Measurements from ENCODE around the gene KCNK10.

KCNK10 gene

DNA sequence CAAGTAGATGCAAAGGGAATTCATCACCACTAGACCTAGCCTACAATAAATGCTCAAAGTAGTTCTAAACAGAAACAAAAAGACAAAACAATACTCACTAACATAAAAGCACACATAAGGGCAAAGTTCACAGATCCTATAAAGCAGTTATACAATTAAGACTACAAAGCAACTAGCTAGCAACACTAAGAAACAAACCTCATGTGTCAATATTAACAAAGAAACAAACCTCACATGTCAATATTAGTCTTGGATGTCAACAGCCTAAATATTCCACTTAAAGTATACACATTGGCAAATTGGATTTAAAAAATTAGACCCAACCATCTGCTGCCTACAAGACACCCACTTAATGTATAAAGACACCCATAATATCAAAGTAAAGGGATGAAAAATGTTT is 152.7 kb downstream of the KCNK10 start:
- no peak for DNase-seq

DNA sequence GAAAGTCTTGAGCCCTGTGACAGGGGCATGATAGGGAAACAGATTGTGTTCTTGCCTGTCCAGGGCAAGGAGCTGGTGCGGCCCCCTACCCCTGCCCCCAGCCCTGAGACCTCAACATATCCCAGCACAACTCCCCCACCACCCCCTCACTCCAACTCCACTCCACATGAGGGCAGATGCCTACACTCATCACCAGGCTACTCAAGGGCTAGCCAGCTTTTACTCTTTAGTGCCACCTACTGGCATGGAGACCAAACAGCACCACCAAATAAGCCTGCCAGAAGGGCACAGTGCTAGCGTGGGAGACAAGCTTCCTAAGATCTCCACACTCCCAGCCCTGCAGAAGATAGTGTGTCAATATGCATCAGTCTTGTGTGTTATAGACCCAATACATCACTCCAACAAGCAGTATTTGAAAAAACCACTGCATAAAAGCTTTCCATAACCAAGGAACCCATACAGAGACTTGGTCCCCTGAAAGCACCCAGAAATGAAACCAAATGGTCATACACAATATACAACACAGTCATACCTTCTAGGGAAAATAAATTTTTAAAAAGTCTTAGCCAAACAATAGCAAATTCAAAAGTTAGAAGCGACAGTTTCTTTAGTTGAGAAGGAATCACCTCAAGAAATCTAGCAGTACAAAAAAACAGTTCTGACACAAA is 154.4 kb downstream of the KCNK10 start:
- no peak for DNase-seq

DNA sequence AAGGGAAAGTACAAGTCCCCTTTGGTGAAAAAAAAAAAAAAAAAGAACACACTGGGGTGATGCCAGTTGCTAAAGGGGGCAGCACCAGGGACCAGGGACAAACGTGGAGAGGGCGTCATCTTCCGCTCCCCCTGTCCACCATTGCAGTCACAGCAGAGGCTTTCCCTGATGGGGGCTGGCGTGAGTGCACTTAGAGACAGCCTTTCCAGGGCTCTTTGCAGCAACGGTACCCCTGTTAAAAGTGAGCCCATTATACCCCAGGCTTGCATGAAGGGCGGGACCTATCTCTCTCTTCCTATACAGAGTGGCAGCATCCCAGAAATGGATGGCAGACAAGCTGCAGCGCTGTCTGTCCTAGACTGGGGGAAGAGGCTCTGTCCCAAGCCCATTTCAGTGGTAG is 155.0 kb downstream of the KCNK10 start:
- DNase-seq = no peak

DNA sequence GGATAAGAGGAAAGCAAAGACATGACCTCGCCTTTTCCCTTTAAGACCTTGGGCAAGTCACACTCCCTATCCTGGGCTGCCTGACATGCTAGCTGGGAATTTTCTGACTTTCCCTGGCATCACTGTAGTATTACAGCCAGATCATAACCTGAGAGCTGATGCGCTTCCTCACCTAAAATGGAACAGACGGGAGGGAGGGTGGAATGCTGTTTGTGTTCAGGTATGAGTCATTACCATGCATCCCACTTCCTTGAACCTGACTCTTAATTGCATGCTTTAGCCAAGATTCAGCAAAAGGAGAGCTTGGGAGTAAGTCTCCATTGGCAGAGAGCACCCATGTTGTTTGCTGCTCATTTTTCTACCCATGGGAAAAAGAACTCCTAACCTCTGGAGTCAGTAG is 156.5 kb downstream of the KCNK10 start:
- no peak for DNase-seq

DNA sequence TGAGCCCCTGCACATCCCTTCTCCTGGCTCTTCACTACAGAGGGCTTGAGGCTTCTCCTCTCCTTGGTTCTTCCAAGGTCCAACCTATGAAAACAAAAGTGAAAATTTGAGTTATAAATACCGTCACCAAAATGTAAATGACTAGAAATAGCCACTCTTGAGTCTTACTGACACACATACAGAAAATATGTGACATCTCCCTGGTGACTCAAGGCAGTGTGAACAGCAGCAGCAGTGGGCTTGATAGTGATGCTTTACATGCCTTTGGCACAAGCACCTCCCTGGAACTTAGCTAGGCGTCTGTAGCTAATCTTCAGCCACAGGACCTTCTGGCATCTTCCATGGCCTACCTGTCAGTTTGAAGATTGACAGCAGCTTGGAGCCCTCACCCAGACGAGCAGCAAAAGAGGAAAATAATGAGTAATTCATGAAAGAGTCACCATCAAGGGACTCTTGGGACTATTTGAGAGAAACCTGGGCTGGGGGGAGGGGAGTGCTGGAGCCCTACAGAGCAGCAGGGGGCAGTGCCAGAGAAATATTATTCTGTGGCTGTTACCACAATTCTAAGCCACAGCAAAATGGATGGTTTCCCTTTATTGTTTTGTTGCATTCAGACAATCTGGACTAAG is 158.0 kb downstream of the KCNK10 start:
- no peak for DNase-seq

DNA sequence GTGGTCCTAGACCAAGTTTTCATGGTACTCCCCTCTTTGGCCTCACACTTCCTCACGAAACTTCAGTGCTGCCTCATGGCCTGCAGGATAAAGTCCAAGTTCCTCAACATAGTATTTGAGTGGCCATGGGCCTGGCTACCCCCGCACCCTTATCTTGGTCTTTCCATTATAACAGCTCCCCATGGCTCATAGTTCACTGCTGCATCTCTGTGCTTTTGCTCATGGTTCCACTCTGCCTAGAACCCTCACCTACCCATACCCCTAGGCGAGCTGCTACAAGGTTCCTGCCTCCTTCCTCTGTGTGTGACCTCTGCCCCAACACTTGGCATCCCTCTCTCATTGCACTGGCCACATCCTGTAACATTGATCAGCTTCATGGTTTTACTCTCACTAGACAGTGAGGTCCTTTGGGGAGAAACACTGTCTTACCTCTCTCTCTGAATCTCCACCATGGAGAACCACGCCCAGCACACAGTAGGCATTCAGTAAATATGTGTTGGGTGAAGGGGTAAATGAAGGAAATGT is 159.3 kb downstream of the KCNK10 start:
- DNase-seq = no peak

DNA sequence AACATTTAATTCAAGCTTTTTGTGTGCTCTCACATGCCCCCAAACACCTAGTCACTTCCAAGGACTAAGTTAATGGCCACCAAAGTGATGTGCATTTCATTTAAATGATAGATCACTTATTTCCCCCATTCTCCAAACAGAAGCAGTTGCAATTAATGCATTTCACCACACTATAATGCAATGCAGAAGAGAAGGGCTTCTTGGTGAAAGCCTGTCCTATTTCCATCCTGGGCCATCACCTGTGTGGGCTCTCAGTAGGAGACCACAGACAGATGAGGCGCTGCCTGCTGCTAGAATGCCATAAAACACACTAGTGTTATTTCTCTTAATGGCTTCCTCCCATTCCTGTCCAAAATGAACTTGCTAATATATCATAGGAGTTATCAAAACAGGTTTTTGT is 166.9 kb downstream of the KCNK10 start:
- no peak for DNase-seq

DNA sequence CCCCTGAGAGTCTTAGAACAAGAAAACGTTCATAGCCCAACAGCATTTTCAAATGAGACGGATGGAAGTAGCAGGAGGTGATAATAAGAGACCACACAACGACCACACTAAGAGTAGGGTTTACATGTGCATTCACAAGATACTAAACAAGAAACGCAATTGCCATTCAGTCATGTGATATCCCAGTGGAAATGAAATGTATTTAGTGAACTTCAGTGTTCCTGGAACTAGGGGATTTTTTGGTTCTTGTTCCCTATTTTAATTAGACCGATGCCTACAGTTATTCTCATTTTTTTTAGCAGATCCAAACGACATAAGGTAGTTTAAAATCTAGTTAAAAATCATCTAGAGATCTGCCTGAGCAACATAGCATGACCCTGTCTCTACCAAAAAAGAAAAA is 168.1 kb downstream of the KCNK10 start:
- no peak for DNase-seq

DNA sequence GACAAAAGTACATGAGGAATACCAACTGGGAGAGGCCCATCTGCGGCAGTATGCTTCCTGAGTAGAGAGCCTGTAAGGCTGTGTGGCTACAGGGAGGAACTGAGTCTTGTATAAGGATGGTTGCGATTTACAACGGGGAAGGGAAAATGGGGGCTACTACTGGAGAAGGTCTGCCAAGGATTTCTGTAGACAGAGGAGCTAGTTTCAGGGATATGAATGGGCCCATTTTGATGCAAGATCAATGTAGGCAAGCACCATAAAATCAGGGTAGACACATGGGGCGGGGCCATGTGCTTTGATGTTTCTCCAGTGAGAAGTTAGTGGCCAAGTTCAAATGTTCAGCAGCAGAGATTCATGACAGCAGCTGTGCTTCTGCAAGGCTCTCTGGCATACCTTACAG is 168.7 kb downstream of the KCNK10 start:
- no peak for DNase-seq

DNA sequence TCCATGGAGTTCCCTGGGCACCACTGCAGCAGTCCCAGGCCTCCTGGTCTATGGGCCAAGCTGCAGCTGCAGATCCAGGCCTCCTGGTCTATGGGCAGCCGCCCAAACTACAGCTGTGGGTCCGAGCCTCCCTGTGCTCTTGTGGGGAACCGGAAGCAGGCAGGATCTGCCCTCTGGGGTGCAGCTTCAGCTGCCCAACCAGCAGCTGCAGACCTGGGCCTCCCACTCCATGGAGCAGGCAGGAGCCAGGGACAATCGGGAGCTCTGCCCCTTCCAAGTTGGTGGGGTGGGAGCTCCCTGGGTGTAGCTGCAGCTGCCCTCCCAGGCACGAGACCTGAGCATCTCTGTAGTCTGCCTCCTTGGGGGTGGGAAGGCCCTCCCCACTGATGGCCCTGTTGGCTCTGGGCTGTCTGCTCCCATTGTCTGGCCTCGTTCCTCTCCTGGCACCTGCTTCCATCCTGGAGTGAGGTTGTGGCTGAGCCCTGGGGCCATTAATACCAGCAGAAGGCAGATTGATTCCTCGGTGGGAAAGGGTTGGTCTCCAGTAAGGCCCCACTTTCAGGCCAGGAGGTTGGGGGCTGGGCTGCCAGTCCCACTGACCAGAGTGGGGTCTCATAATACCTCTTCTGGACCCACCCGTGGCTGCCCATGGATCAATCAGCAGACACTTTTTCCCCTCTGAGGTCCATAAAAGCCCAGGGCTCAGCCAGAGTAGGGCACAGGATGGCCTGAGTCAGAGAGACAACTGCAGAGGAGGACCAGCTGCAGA is 176.0 kb downstream of the KCNK10 start:
- DNase-seq = no peak

DNA sequence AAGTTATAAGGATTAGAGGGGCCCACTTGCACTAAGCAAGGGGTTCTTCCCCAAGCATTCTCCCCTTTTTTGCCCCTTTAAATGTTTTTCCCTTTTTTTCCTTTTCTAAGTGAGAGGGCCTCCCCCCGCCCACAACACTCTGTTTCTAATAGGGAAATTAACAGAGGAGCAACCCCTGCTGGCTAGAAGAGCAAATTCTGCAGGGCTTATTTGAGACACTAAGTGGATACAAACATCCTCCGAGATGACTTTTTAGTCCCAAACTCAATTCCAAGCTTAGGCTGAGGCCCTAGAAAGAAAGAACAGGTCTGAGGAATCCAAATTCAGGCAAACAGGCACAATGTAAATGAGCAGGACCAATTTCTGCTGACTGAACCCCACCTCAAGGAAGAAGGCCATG is 179.3 kb downstream of the KCNK10 start:
- DNase-seq = no peak

DNA sequence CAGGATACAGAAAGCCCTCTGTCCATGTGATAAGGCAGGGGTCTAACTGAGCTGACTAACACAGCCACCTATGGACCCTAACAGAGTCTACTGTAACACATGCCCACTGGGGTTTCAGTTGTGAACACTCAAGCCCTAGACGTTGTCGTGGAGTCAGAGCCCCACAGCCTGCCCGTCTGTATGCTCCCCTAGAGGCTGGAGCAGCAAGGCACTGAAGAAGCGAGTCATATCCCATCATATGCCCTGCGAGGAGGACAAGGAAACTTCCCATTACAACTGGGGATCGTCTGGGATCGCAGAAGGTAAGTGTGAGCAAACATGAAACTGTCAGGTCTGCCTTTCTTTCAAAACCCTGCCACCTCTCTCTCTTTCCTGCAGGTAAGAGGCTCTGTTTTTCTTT is 180.1 kb downstream of the KCNK10 start:
- DNase-seq = no peak

DNA sequence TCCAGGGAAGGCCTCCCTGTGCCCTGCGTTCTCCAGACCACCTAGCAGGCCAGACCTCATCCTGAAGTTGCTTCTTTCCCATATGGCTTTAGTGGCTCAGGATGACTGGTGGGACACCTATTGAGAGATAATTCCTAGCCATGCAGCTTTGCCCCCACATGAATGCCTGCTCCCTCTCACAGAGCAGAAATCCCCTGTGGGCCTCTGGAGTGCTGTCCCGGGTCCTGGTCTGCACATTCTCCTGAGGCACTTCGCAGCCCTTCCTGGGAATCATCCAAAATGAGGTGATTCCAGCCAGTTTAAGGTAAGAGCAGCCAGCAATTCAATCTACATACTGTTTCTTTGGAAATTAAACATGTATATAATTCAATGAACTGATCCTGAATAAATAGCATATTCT is 182.2 kb downstream of the KCNK10 start:
- DNase-seq = no peak

DNA sequence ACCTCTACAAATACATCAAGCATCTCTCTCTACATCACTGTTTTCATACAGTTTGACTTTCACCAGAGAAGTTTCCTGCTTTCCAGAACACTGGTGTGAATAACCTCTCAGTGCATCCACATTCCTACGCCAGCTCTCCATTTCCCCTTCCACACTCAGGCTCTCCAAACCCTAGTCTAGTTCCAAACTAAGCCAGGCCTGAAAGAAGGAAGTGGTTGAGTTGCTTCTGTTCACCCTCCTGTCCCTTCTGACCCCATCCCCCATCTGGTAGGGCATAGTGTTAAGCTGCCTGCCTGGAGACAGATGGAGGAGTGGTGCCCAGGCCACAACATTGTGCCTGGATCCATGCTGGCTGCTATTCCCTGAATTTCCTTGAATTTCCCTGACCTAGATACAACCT is 185.7 kb downstream of the KCNK10 start:
- no peak for DNase-seq

Measured in NCI-H526 treated with DMSO at 0.1 percent for 48 hours (cell line).